IPS-18c (cell line): ENCODE data around the gene TAS2R16.

Experiments used
- H3K4me3 ChIP-seq: 2 replicates; pipeline ENCODE4 v1.7.0; 2013; ENCODE audit warnings: low read depth, mild to moderate bottlenecking, low read length, moderate library complexity; ENCODE audit not compliant: insufficient read depth
- H3K9me3 ChIP-seq: one replicate; pipeline ENCODE4 v1.6.1; 2013; ENCODE audit warnings: mild to moderate bottlenecking, low read length, moderate library complexity; ENCODE audit not compliant: control insufficient read depth, insufficient read depth

TAS2R16 gene, protein sequence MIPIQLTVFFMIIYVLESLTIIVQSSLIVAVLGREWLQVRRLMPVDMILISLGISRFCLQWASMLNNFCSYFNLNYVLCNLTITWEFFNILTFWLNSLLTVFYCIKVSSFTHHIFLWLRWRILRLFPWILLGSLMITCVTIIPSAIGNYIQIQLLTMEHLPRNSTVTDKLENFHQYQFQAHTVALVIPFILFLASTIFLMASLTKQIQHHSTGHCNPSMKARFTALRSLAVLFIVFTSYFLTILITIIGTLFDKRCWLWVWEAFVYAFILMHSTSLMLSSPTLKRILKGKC

DNA sequence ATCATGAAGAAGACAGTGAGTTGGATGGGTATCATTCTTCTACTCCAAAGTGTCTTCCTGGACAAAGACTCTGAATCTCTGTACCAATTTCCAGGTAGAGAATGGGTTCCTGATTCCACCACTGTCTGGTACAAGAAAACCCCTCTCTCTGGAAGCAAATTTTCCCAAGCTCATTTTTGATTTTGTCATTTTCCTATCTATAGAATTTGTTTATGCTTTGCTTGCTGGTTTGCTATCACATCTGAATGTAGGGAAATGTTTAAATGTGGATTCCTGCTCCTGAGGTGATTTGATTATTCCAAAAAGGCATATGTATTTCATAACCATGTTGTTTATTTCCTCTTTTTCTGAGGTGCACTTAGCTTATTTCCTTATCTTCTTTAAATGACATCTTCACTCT, at the start of gene TAS2R16:
Gene TAS2R16, minus strand, starts transcription at position 101 of the 400 bp plus-strand sequence. Its CDS starts 66 bp downstream, at position 35.
- H3K4me3 ChIP-seq, result no peak within 1 kb of the TSS

DNA sequence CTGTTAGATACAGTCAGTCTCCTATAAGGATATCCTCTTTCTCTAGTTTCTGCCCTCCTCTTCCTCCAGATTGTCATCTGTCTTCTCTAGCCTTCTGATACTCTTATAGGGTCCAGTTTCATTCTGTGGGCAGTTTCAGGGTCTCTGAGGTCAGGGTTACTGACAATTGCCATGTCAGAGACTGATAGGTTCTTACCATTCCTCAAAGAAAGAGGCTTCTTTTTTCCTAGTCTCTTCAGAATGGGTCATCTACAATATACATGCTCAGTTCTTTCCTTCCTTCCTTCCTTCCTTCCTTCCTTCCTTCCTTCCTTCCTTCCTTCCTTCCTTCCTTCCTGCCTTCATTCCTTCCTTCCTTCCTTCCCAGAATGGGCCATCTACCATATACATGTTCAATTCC, 48.1 kb upstream of the TAS2R16 start:
- H3K4me3 ChIP-seq, result no peak overlapping the region
- H3K9me3 ChIP-seq, result no peaks in the 10 kb centered on the region

More for the DNA sequence above, at the start of gene TAS2R16:
- H3K9me3 ChIP-seq, result no peaks in the 10 kb centered on the region

DNA sequence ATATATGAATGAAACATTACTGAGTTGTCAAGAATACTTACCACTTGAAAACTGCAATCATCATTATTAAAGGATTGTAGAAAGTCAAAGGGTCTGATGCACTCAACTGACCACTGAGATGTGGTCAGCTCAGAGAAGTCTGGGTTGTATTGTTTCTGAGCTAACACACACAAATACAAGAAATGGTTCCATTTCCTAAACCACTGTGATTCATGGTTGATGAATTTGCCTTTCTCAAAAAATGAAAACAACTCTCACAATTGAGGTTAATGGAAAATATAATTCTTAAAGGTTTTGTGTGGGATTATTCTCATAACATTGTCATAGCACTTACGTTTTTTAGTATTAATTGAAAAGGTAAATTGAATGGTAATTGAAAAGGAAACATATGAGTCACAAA, 45.6 kb upstream of the TAS2R16 start:
- no peak overlapping the region for H3K4me3 ChIP-seq
- no peaks in the 10 kb centered on the region for H3K9me3 ChIP-seq

DNA sequence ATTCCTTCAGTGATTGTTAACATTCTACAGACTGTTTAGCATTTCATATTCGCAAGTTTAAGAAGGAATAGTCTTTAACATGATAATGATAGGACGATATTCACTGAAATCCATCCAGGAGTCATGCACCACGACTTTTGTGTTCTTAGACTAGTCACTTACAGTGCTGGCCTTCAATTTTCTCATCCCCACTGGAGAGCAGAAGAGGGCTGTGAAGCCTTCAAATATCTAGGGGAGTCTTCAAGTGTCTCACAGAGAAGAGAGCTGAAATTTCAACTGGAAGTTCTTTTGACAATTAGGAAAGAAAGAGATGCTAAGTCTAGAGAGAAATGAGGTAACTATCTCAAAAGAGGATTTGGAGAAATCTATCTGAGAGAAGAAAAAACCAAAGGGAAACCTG, 43.8 kb upstream of the TAS2R16 start:
- Histone ChIP-seq H3K9me3 (no peaks in the 10 kb centered on the region), H3K4me3 (no peak overlapping the region)

DNA sequence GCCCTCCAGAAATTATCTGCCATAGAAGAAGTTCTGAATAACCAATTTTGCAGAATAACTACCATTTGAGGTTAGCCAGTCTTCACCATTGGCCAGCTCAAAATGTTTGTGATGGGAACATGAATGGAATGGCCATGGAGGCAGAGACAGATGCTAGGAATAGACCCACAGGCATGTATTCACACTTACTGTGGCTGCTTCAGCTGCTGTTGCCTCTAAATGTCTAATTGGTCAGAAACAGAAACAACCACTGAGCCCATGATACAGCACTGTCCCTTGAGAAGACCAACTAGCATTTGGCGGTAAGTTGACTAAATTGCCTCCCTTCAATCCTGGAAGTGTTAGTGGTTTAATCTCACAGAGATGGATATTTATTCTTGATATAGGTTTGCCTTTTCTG, 38.6 kb upstream of the TAS2R16 start:
- Histone ChIP-seq H3K4me3 (no peak overlapping the region), H3K9me3 (peaks cover 2% of the 10 kb centered on the region)

DNA sequence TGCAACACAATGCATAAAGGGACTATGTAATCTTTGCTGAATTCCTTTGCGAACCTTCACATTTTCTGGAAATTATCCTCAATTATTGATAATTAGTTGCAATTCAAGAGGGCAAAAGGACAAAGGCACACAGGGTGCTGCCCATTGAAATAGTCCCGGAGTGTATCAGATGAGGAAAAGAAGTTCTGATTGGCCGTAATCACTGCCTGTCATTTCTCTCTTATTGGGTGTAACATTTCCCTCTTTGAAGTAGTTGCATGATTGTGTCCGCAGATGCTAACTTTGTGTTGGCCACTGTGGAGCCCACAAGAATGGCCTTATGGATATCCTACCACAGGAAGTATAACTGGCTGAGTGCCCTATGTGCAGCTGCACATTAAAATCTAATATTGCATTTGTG, 35.1 kb upstream of the TAS2R16 start:
- peaks cover 2% of the 10 kb centered on the region for H3K9me3 ChIP-seq
- no peak overlapping the region for H3K4me3 ChIP-seq

DNA sequence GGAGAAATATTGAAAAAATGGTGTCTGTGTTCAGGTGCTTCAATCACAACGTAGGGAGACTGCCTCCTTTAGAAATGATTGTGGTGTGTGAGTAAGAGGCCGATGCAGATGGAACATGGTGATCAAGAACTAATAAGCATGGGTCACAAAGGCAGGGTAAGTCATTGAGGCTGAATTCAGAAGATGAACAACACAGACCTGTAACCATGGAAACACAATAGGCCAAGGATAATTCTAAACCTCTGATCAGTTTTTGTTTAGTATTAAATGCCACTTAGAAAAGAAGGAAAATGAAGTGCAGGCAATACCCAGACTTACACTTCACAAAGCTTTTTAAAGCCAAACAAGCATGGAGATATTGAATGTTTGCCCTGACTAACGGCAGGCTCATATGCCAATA, 32.8 kb upstream of the TAS2R16 start:
- no peaks in the 10 kb centered on the region for H3K9me3 ChIP-seq
- no peak overlapping the region for H3K4me3 ChIP-seq

DNA sequence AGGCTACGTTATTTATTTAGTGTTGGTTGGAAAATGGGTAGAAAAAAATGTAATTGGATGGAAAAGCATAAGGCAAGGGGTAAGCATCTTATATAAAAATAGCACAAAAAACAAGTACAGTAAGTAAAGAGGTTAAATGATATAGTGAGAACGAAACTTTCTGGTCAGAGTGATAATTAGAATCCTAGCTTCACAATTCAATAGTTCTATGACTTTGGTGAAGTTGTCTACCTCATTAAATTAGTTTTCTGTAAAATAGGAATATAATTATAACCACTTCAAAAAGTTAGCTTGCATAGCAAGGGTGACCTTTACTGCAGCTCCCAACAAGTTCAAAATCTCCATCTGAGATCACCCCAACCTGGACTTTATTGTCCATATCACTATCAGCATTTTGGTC, 30.8 kb upstream of the TAS2R16 start:
- Histone ChIP-seq H3K4me3 (no peak overlapping the region), H3K9me3 (no peaks in the 10 kb centered on the region)

DNA sequence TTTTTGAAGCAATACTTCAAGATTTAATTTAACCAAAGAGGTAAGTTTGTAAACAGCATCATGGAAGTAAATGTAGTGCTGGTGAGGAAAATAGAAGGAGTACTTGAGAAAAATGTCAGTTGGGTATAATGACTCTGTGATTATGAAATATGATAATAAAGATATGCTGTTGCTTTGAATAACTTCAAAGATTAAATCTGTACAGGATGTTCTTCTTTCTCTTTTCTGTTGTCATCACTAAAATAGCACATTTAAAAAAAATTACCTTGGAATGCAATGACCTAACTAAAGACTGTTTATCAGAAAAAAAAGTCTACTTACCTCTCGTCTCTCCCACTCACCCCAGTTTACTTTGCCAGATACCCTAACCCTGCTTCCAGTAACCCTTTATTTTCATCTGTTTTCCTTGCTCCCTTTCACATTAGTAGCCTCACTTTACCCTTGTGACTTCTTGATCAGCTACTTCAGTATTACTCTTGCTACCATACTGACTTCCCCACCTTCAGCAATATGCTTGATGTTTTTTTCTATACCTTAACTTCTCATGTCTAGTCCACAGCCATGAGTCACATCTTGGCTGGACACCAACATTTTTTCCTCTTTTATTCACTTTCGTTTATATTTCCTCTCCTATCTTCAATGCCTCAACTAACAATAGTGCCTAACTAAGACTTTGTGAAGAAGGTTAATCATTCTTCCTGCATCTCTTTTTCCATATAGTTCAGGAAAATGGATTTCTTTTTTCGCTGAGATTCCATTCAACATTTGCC, 29.7 kb upstream of the TAS2R16 start:
- Histone ChIP-seq H3K4me3 (no peak overlapping the region), H3K9me3 (no peaks in the 10 kb centered on the region)

DNA sequence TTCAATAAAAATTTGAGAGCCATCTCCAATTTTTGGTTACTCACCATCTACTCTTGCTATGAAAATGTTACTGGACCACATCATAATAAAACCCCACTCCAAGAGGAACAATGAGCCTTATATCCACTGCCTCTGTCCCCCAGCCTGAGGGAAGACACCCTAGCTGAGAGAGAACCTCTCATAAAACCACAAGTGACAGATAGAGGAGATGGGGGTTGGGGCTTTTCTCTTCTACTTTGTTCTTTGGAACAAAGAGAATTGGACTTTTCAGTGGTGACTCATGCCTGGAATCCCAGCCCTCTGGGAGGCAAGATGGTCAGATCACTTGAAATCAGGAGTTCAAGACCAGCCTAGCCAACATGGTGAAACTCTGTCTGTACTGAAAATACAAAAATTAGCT, 27.6 kb upstream of the TAS2R16 start:
- Histone ChIP-seq H3K9me3 (no peaks in the 10 kb centered on the region), H3K4me3 (no peak overlapping the region)

DNA sequence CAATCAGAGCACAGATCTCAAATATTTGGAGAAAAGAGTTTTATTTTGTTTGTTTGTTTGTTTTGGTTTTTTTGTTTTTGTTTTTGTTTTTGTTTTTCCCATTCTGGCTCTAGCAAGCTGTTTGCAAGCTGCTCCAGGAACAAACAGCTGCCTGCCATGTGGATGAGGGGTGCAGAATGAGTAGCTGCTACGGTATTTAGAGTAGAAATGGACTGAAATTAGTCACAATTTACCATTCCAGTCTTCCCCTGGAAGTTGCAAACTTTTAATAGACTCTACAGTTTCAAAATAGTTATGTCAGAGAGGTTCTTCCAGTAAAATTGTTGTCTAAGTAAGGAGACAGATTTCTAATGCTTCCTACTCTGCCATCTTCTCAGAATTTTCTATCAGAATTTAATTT, 27.1 kb upstream of the TAS2R16 start:
- no peak overlapping the region for H3K4me3 ChIP-seq
- no peaks in the 10 kb centered on the region for H3K9me3 ChIP-seq

DNA sequence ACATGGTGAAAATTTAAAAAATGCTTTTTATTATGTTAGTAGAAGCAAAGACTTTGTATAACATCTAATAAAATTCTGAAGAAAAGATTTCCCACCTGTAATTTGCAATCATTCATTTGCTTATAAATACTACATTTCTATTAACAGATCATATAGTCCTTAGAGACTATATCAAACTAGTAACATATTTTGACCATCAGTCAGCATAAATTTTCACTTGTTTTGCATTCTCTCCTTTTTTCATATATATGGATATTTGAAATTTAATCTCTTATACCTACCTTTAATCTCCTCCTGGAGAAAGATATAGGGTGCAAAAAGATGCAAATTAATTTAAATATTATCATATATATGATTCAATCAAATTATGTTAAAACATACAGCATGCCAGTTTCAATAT, 16.9 kb upstream of the TAS2R16 start:
- Histone ChIP-seq H3K4me3 (no peak overlapping the region), H3K9me3 (no peaks in the 10 kb centered on the region)

DNA sequence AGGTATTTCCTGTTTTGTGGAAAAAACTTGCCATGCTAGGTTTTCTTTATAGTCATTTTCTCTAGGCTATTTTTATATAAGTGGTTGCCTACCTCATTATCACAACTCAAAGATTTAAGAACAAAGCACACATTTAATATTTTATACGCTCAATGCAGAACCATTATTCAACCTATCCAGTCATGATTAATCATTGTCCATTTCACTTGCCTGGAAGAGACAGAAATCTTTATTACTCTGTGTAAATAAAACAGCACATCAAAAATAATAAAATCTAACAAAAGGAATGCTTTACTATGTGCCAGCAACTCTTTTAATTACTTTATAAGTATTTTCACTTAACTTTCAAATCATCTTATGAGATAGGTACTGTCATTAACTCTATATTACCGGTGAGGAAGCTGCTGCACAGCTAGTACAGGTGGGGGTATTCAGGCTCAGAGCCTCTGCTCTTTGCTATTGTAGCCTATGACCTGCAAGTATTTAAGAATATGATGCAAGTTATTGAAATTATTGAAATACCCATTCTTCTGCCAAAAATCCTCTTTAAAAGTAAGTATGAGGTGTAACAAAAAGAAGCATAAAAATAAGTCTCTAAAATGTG, 16.4 kb upstream of the TAS2R16 start:
- Histone ChIP-seq H3K4me3 (no peak overlapping the region), H3K9me3 (no peaks in the 10 kb centered on the region)

DNA sequence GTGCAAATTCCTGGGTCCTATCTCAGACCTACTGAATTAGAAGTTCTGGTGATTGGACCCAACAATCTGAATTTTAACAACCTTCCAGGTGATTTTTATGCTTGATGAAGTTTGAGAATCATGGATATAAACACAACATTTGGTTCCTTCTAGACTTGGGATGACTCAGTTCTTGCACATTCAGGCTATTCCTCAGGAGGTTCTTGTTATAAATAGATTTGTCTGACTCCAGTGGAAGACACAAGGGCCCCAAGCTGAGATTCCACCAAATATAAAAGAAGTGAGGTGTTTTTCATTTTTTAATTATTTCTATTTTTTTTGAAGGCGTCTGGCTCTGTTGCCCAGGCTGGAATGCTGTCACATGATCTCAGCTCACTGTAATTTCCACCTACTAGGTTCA, 9.4 kb upstream of the TAS2R16 start:
- no peak overlapping the region for H3K4me3 ChIP-seq
- H3K9me3 ChIP-seq, result no peaks in the 10 kb centered on the region

DNA sequence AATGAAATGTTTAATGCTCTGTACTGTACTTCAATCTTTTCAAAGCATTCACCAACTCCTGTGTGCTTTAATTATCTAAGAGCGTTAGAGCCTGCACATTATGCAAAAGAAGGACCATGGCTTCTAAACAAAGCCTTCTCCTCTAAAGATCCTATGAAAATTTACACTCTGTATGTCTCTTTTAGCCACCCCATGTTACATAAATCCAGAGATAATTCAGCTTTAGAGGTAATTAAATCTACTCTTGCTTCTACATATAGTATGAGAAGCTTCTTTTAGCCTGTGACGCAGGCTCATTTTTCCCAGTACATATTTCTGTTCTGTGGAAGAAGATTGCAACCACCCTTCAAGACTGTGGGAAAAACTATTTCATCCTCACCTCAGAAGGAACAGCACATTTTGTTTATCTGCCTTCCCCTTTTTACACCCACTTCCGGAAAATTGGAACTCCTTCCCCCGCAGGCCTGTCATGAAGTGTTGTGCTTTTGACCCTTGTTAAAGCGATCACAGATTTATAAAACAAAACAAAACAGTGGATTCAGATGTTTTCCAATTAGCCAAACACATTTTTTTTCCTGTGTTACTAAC, 8.1 kb upstream of the TAS2R16 start:
- H3K9me3 ChIP-seq, result no peaks in the 10 kb centered on the region

DNA sequence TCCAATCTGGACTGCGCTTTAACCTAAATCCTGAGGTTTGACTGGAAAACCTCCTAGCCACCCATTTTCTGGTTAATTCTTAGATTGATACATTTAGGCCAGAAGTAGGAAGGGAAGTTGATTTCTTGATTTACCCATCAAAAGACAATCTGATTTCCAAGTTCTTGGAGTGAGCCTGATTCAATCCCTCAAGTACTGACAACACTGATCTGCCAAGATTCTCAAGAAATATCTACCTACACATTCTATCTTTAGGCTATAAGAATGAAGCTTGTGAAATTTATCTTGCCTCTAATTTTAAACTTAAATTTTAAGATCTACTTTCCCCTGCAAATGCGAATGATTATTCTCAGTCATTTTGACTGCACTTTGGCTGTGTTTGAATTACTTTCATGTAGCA, 5.9 kb downstream of the TAS2R16 start:
- Histone ChIP-seq H3K9me3 (no peaks in the 10 kb centered on the region), H3K4me3 (no peak overlapping the region)

More for the DNA sequence above, 8.1 kb upstream of the TAS2R16 start:
- no peak overlapping the region for H3K4me3 ChIP-seq

DNA sequence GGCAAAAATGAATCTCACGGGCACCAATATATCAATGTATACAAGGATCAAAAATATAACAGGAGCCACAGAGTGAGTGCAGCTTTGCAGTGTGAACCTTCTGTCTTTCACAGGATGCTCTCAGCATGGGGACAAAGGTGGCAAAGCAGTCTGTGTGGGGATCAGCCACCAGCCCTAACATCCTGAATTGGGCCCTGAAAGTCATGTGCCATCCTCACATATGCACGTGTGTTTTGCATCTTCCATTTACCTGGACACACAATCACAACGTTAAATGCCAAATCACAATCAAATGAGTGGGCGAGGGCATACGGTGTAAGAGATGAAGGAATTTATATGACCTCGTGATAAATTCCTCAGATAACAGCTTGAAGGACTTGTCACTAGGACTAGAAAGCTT, 6.5 kb downstream of the TAS2R16 start:
- no peaks in the 10 kb centered on the region for H3K9me3 ChIP-seq
- no peak overlapping the region for H3K4me3 ChIP-seq

DNA sequence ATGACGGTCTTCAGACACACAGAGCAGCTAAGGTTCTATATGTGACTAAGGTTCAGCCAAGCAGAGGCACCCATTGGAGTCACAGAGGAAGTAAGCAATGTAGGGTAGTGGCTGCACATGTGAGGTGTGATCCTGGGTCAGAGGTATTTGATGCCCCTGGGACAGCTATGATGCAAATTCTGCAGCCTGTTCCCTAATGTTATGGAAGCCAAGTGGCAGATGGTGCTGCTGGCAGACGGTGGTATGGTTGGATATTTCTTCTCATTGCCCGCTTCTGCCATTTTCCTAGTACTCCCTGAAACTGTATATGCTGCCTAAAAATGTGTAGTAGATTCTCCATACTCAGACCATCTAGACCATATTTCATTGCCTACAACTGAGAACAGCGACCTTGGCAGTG, 7.2 kb downstream of the TAS2R16 start:
- H3K4me3 ChIP-seq, result no peak overlapping the region
- no peaks in the 10 kb centered on the region for H3K9me3 ChIP-seq
